ENCODE data around the gene CPLX1.
"Not testable (repeated sequence)": the region's sequence is repeated elsewhere in the genome, so short reads cannot be mapped to it uniquely, and the experiment has no call there.

The CPLX1 gene

GRCh38 chr4:791252-791897 lies 34.6 kb downstream of the CPLX1 start:
- DNase-seq = no peak

- DNase-seq = no peak
Measured at GRCh38 chr4:790466-790820, 35.5 kb downstream of the CPLX1 start.

- no peak for DNase-seq
Measured at GRCh38 chr4:789571-790465, 36.1 kb downstream of the CPLX1 start.

GRCh38 chr4:788636-789297 lies 37.2 kb downstream of the CPLX1 start:
- DNase-seq = no peak

- no peak for DNase-seq
Measured at GRCh38 chr4:788006-788635, 37.8 kb downstream of the CPLX1 start.

- DNase-seq = no peak
Measured at GRCh38 chr4:787561-787981, 38.4 kb downstream of the CPLX1 start.

- DNase-seq = no peak
Measured at GRCh38 chr4:786861-787300, 39.0 kb downstream of the CPLX1 start.

GRCh38 chr4:786074-786741 lies 39.7 kb downstream of the CPLX1 start:
- no peak for DNase-seq

GRCh38 chr4:785332-786073 lies 40.4 kb downstream of the CPLX1 start:
- DNase-seq = no peak

GRCh38 chr4:784401-785331 lies 41.3 kb downstream of the CPLX1 start:
- DNase-seq = no peak

- peak; percentile 94 for DNase-seq
Measured at GRCh38 chr4:781493-782216, 44.3 kb downstream of the CPLX1 start.

GRCh38 chr4:780716-781492 lies 45.0 kb downstream of the CPLX1 start:
- DNase-seq = no peak

GRCh38 chr4:780255-780654 lies 45.7 kb downstream of the CPLX1 start:
- DNase-seq = not testable (repeated sequence)

- no peak for DNase-seq
Measured at GRCh38 chr4:779555-779954, 46.4 kb downstream of the CPLX1 start.

- DNase-seq = no peak
Measured at GRCh38 chr4:777520-778262, 48.2 kb downstream of the CPLX1 start.

GRCh38 chr4:776743-777441 lies 49.0 kb downstream of the CPLX1 start:
- no peak for DNase-seq

GRCh38 chr4:775485-775884 lies 50.4 kb downstream of the CPLX1 start:
- DNase-seq = not testable (repeated sequence)

Measured in NCI-H2029 treated with DMSO at 0.1 percent for 48 hours (cell line).